Activated CD4-positive, alpha-beta memory T cell treated with anti-CD3 and anti-CD28 coated beads, Interleukin-2, amount 10 ng/mL, durations not matched to agents 7 days and 5 days (primary cell): Measurements from ENCODE around the gene FOXK2. TPM values are rescaled to one million over a fixed set of nuclear protein-coding genes. Genes with fewer than 3 reads are reported as not detected.
A peak's percentile ranks its signal among the peaks of the same experiment; 100 is the strongest.

Source experiments
- CTCF ChIA-PET: fragments of 350-600 bp; sonication (Branson Sonifier 250); formaldehyde crosslinking; loops from one replicate; lab custom pipeline; 2021; ENCODE audit warnings: antibody characterized with exemption, inconsistent platforms; lab: Charles Lee
- POLR2A ChIA-PET: fragments of 350-600 bp; sonication (Branson Sonifier 250); formaldehyde crosslinking; loops from one replicate; lab custom pipeline; 2021; ENCODE audit warnings: antibody characterized with exemption; lab: Charles Lee
- DNase-seq: peaks from one replicate; pipeline ENCODE4 v3.0.0-alpha.2; 2020
- H3K27ac Mint-ChIP-seq: one replicate; pipeline ENCODE4 v1.8.0; 2021; ENCODE audit warnings: mild to moderate bottlenecking, mixed read lengths
- H3K27me3 Mint-ChIP-seq: one replicate; pipeline ENCODE4 v1.8.0; 2021; ENCODE audit warnings: mixed read lengths
- H3K36me3 Mint-ChIP-seq: one replicate; pipeline ENCODE4 v1.8.0; 2021; ENCODE audit warnings: low read depth, mixed read lengths
- H3K4me1 Mint-ChIP-seq: one replicate; pipeline ENCODE4 v1.8.0; 2021; ENCODE audit warnings: mixed read lengths
- H3K4me3 Mint-ChIP-seq: one replicate; pipeline ENCODE4 v1.8.0; 2021; ENCODE audit warnings: mild to moderate bottlenecking, mixed read lengths
- H3K9me3 Mint-ChIP-seq: one replicate; pipeline ENCODE4 v1.8.0; 2021; ENCODE audit warnings: mixed read lengths
- total RNA-seq, 2 experiments: library from RNA; stranded (reverse); gene quantifications; one replicate each; pipeline ENCODE4 v1.2.3, GENCODE V29; 2021

The FOXK2 gene
- total RNA-seq, 2 experiments from 2014 or later: 53.3 to 68.2 TPM

GRCh38 chr17:82489117-82489516, 30.4 kb upstream of the FOXK2 start:
- Mint-ChIP-seq H3K4me1 (peaks cover 46% of the 10 kb centered on the region), H3K4me3 (no peak overlapping the region), H3K9me3 (no peaks in the 10 kb centered on the region), H3K36me3 (peaks cover 52% of the 10 kb centered on the region), H3K27me3 (no peaks in the 10 kb centered on the region), H3K27ac (peak overlapping the region; percentile 35)
- DNase-seq: no peak
- ChIA-PET CTCF (no interaction called here), POLR2A (no interaction called here)

GRCh38 chr17:82489851-82490511, 29.6 kb upstream of the FOXK2 start:
- CTCF ChIA-PET: interaction anchor here (0.7 kb wide), 1 partner anchor 57 kb away, joined by 3 read pairs; no protein-coding TSS in a partner anchor
- DNase-seq: no peak
- Mint-ChIP-seq H3K36me3 (peaks cover 44% of the 10 kb centered on the region), H3K4me1 (peaks cover 50% of the 10 kb centered on the region), H3K27me3 (no peaks in the 10 kb centered on the region), H3K4me3 (no peak overlapping the region), H3K27ac (no peak overlapping the region), H3K9me3 (no peaks in the 10 kb centered on the region)
- POLR2A ChIA-PET: no interaction called here

- Mint-ChIP-seq H3K9me3 (no peaks in the 10 kb centered on the region), H3K36me3 (peaks cover 37% of the 10 kb centered on the region), H3K4me1 (peaks cover 46% of the 10 kb centered on the region), H3K27me3 (no peaks in the 10 kb centered on the region), H3K4me3 (no peak overlapping the region), H3K27ac (no peak overlapping the region)
- ChIA-PET CTCF (no interaction called here), POLR2A (no interaction called here)
- DNase-seq: no peak
Measured at GRCh38 chr17:82490512-82491195, 28.9 kb upstream of the FOXK2 start.

GRCh38 chr17:82491196-82491530, 28.4 kb upstream of the FOXK2 start:
- Mint-ChIP-seq H3K36me3 (peaks cover 32% of the 10 kb centered on the region), H3K4me1 (peaks cover 46% of the 10 kb centered on the region), H3K27me3 (no peaks in the 10 kb centered on the region), H3K4me3 (no peak overlapping the region), H3K9me3 (no peaks in the 10 kb centered on the region), H3K27ac (no peak overlapping the region)
- DNase-seq: no peak
- POLR2A ChIA-PET: interaction anchor here (1.0 kb wide), 1 partner anchor 15 kb away, joined by 3 read pairs; no protein-coding TSS in a partner anchor
- CTCF ChIA-PET: no interaction called here

- POLR2A ChIA-PET: interaction anchor here (1.0 to 5.3 kb wide), 2 partner anchors 15 to 29 kb away, joined by 3 to 34 read pairs; partner anchors contain the start of gene FOXK2
- no peak overlapping the region for H3K27ac Mint-ChIP-seq
Measured at GRCh38 chr17:82491533-82491932, 28.0 kb upstream of the FOXK2 start.

GRCh38 chr17:82492643-82493225, 26.8 kb upstream of the FOXK2 start:
- Mint-ChIP-seq H3K9me3 (no peaks in the 10 kb centered on the region), H3K27ac (peak overlapping the region; percentile 29), H3K4me3 (no peak overlapping the region), H3K4me1 (peaks cover 41% of the 10 kb centered on the region), H3K36me3 (peaks cover 20% of the 10 kb centered on the region), H3K27me3 (no peaks in the 10 kb centered on the region)
- DNase-seq: no peak
- ChIA-PET CTCF (interaction anchor here (0.6 kb wide), 1 partner anchor 74 kb away, joined by 3 read pairs; no protein-coding TSS in a partner anchor), POLR2A (interaction anchor here (0.9 to 5.3 kb wide), 3 partner anchors 28 to 44 kb away, joined by 4 to 34 read pairs (median 5); partner anchors contain the start of genes FOXK2 and NARF)

More at GRCh38 chr17:82491533-82491932, 28.0 kb upstream of the FOXK2 start:
- Mint-ChIP-seq H3K4me1 (peaks cover 45% of the 10 kb centered on the region), H3K36me3 (peaks cover 28% of the 10 kb centered on the region), H3K4me3 (no peak overlapping the region), H3K27me3 (no peaks in the 10 kb centered on the region), H3K9me3 (no peaks in the 10 kb centered on the region)
- CTCF ChIA-PET: no interaction called here
- no peak for DNase-seq

GRCh38 chr17:82493226-82493781, 26.2 kb upstream of the FOXK2 start:
- peaks cover 15% of the 10 kb centered on the region for H3K36me3 Mint-ChIP-seq
- H3K4me1 Mint-ChIP-seq: peaks cover 44% of the 10 kb centered on the region
- H3K27me3 Mint-ChIP-seq: no peaks in the 10 kb centered on the region
- no peak overlapping the region for H3K4me3 Mint-ChIP-seq
- ChIA-PET CTCF (interaction anchor here (0.6 kb wide), 2 partner anchors 74 to 1460 kb away, joined by 3 read pairs; no protein-coding TSS in a partner anchor), POLR2A (interaction anchor here (0.7 to 5.3 kb wide), 4 partner anchors 8 to 74 kb away, joined by 3 to 34 read pairs (median 4); partner anchors contain the start of gene FOXK2)
- H3K27ac Mint-ChIP-seq: no peak overlapping the region
- DNase-seq: no peak
- H3K9me3 Mint-ChIP-seq: no peaks in the 10 kb centered on the region

GRCh38 chr17:82494236-82495055, 25.1 kb upstream of the FOXK2 start:
- peaks cover 48% of the 10 kb centered on the region for H3K4me1 Mint-ChIP-seq
- DNase-seq: peak; percentile 93
- H3K4me3 Mint-ChIP-seq: peak overlapping the region; percentile 58
- no peaks in the 10 kb centered on the region for H3K27me3 Mint-ChIP-seq
- POLR2A ChIA-PET: interaction anchor here (1.3 to 5.3 kb wide), 6 partner anchors 9 to 265 kb away, joined by 4 to 34 read pairs (median 5); partner anchors contain the start of genes FOXK2, NARF and SLC16A3
- CTCF ChIA-PET: interaction anchor here (0.7 to 1.8 kb wide), 7 partner anchors 20 to 75 kb away, joined by 3 to 7 read pairs (median 4); partner anchors contain the start of gene FOXK2
- no peaks in the 10 kb centered on the region for H3K9me3 Mint-ChIP-seq
- peaks cover 4% of the 10 kb centered on the region for H3K36me3 Mint-ChIP-seq
- H3K27ac Mint-ChIP-seq: peak overlapping the region; percentile 80

GRCh38 chr17:82495844-82496528, 23.5 kb upstream of the FOXK2 start:
- no peaks in the 10 kb centered on the region for H3K9me3 Mint-ChIP-seq
- POLR2A ChIA-PET: interaction anchor here (0.9 to 5.3 kb wide), 12 partner anchors 8 to 812 kb away, joined by 3 to 34 read pairs (median 4); partner anchors contain the start of genes ARL16, FOXK2, HGS and NARF
- H3K27ac Mint-ChIP-seq: peak overlapping the region; percentile 65
- H3K4me3 Mint-ChIP-seq: peak overlapping the region; percentile 59
- no peaks in the 10 kb centered on the region for H3K27me3 Mint-ChIP-seq
- peaks cover 48% of the 10 kb centered on the region for H3K4me1 Mint-ChIP-seq
- CTCF ChIA-PET: interaction anchor here (0.9 to 1.6 kb wide), 4 partner anchors 23 to 138 kb away, joined by 3 to 5 read pairs (median 4); partner anchors contain the start of gene FOXK2
- DNase-seq: no peak
- no peaks in the 10 kb centered on the region for H3K36me3 Mint-ChIP-seq

GRCh38 chr17:82496529-82497434, 22.8 kb upstream of the FOXK2 start:
- Mint-ChIP-seq H3K4me3 (peak overlapping the region; percentile 59), H3K27me3 (no peaks in the 10 kb centered on the region), H3K4me1 (peaks cover 46% of the 10 kb centered on the region), H3K27ac (peak overlapping the region; percentile 65), H3K36me3 (no peaks in the 10 kb centered on the region), H3K9me3 (no peaks in the 10 kb centered on the region)
- DNase-seq: peak; percentile 92
- CTCF ChIA-PET: interaction anchor here (1.6 kb wide), 1 partner anchor 139 kb away, joined by 5 read pairs; no protein-coding TSS in a partner anchor
- POLR2A ChIA-PET: interaction anchor here (0.7 to 5.3 kb wide), 13 partner anchors 10 to 813 kb away, joined by 3 to 34 read pairs (median 4); partner anchors contain the start of genes ARL16, FOXK2, HGS and NARF
